HG03575 (cell line): ENCODE data around the gene CXCL3.

Source experiments
- ATAC-seq: cut with Tn5 transposase; IDR thresholded peaks from one replicate; pipeline ENCODE4 v1.9.1; 2021; ENCODE audit not compliant: unreplicated experiment, insufficient number of reproducible peaks, low FRiP score; ENCODE audit errors: extremely low read depth

Gene CXCL3

GRCh38 chr4:74023709-74024108, 14.8 kb downstream of the CXCL3 start:
- ATAC-seq: no peak

GRCh38 chr4:74021601-74022000, 16.9 kb downstream of the CXCL3 start:
- ATAC-seq: no peak

GRCh38 chr4:74018771-74019170, 19.7 kb downstream of the CXCL3 start:
- no peak for ATAC-seq

GRCh38 chr4:74018116-74018515, 20.4 kb downstream of the CXCL3 start:
- no peak for ATAC-seq

GRCh38 chr4:74016068-74016467, 22.4 kb downstream of the CXCL3 start:
- no peak for ATAC-seq

GRCh38 chr4:74015126-74015780, 23.2 kb downstream of the CXCL3 start:
- no peak for ATAC-seq

GRCh38 chr4:74014332-74014731, 24.2 kb downstream of the CXCL3 start:
- ATAC-seq: no peak

GRCh38 chr4:74013264-74013663, 25.2 kb downstream of the CXCL3 start:
- no peak for ATAC-seq

- no peak for ATAC-seq
These were observed 26.4 kb downstream of the CXCL3 start for GRCh38 chr4:74012130-74012529.

GRCh38 chr4:74009307-74009706, 29.2 kb downstream of the CXCL3 start:
- no peak for ATAC-seq

- ATAC-seq: no peak
These were observed 32.4 kb downstream of the CXCL3 start for GRCh38 chr4:74006009-74006476.

- ATAC-seq: no peak
These were observed 33.0 kb downstream of the CXCL3 start for GRCh38 chr4:74005528-74005927.

- ATAC-seq: no peak
These were observed 33.8 kb downstream of the CXCL3 start for GRCh38 chr4:74004668-74005067.

GRCh38 chr4:74000301-74000700, 38.2 kb downstream of the CXCL3 start:
- no peak for ATAC-seq

- no peak for ATAC-seq
These were observed 40.2 kb downstream of the CXCL3 start, which contains the start of gene CXCL5 for GRCh38 chr4:73998040-73999011. TSS of gene CXCL5 (minus strand) at chr4:73998677. CDS start at chr4:73998581, 96 bp downstream.

- no peak for ATAC-seq
These were observed 46.4 kb downstream of the CXCL3 start for GRCh38 chr4:73992050-73992449.

GRCh38 chr4:73991742-73992000, 46.8 kb downstream of the CXCL3 start:
- ATAC-seq: no peak

GRCh38 chr4:73990988-73991741, 47.3 kb downstream of the CXCL3 start:
- ATAC-seq: no peak

- no peak for ATAC-seq
These were observed 48.6 kb downstream of the CXCL3 start for GRCh38 chr4:73989928-73990327.

GRCh38 chr4:73989031-73989430, 49.5 kb downstream of the CXCL3 start:
- ATAC-seq: no peak
